Liver (tissue), 9 donors: ENCODE measurements around the gene AKR1A1. TPM values are rescaled to one million over a fixed set of nuclear protein-coding genes. Genes with fewer than 3 reads are reported as not detected.
"Not testable (repeated sequence)": the region's sequence is repeated elsewhere in the genome, so short reads cannot be mapped to it uniquely, and the experiment has no call there.

Source experiments
- DNase-seq: peaks from one replicate; pipeline ENCODE4 v3.0.0-alpha.2; 2017; ENCODE audit warnings: low spot score
- H3K27ac ChIP-seq, 2 donors: one replicate each; pipeline ENCODE4 v1.7.0; 2013; ENCODE audit warnings: inconsistent platforms in 2 of 2, low read length in 2 of 2, control low read depth in 1 of 2, low read depth in 1 of 2, mild to moderate bottlenecking in 1 of 2
- H3K27me3 ChIP-seq, 4 donors: one replicate each; pipeline versions ENCODE4 v1.6.1 to v1.7.0; 2013; ENCODE audit warnings: low read length in 3 of 4, inconsistent platforms in 1 of 4, mild to moderate bottlenecking in 1 of 4, moderate library complexity in 1 of 4; ENCODE audit not compliant: control insufficient read depth in 4 of 4, insufficient read depth in 4 of 4
- H3K36me3 ChIP-seq, 4 donors: one replicate each; pipeline versions ENCODE4 v1.6.1 to v1.7.0; 2013; ENCODE audit warnings: low read length in 3 of 4, mild to moderate bottlenecking in 3 of 4, low read depth in 1 of 4, moderate library complexity in 1 of 4; ENCODE audit not compliant: control insufficient read depth in 4 of 4, insufficient read depth in 3 of 4
- H3K4me1 ChIP-seq, 4 donors: one replicate each; pipeline versions ENCODE4 v1.6.1 to v1.7.0; 2013; ENCODE audit warnings: low read length in 3 of 4, mild to moderate bottlenecking in 3 of 4, moderate library complexity in 1 of 4; ENCODE audit not compliant: control insufficient read depth in 4 of 4, insufficient read depth in 4 of 4
- H3K4me3 ChIP-seq, 3 donors: one replicate each; pipeline versions ENCODE4 v1.6.1 to v1.7.0; 2013; ENCODE audit warnings: low read length in 3 of 3, control low read depth in 1 of 3, low read depth in 1 of 3, mild to moderate bottlenecking in 1 of 3
- H3K9ac ChIP-seq, 2 donors: one replicate each; pipeline ENCODE4 v1.7.0; 2013; ENCODE audit warnings: low read length in 2 of 2, mild to moderate bottlenecking in 2 of 2, moderate library complexity in 2 of 2, control low read depth in 1 of 2, low read depth in 1 of 2
- H3K9me3 ChIP-seq, 4 donors: one replicate each; pipeline versions ENCODE4 v1.6.1 to v1.7.0; 2013; ENCODE audit warnings: low read length in 3 of 4; ENCODE audit not compliant: control insufficient read depth in 4 of 4
- EGR1 ChIP-seq, 2 donors: IDR thresholded peaks; 2 replicates each; pipeline ENCODE4 v1.6.1; 2016 to 2018; ENCODE audit warnings: antibody characterized with exemption in 2 of 2, low read depth in 2 of 2
- FOXA1 ChIP-seq: IDR thresholded peaks from 2 replicates; pipeline ENCODE4 v1.6.1; 2016; ENCODE audit warnings: antibody characterized with exemption
- GABPA ChIP-seq, 2 donors: IDR thresholded peaks in 1 of 2; conservative IDR thresholded peaks in 1 of 2; 2 replicates each; pipeline ENCODE4 v1.6.1; 2016; ENCODE audit warnings: antibody characterized with exemption in 2 of 2, mild to moderate bottlenecking in 1 of 2, moderate library complexity in 1 of 2
- JUND ChIP-seq, 2 donors: IDR thresholded peaks; 2 replicates each; pipeline ENCODE4 v1.6.1; 2016; ENCODE audit warnings: antibody characterized with exemption in 2 of 2
- NR2F2 ChIP-seq: IDR thresholded peaks from 2 replicates; pipeline ENCODE4 v1.6.1; 2016; ENCODE audit warnings: antibody characterized with exemption
- RAD21 ChIP-seq, 2 donors: IDR thresholded peaks; 2 replicates each; pipeline ENCODE4 v1.6.1; 2016; ENCODE audit warnings: antibody characterized with exemption in 2 of 2, mild to moderate bottlenecking in 2 of 2
- RXRA ChIP-seq, 2 donors: IDR thresholded peaks; 2 replicates each; pipeline ENCODE4 v1.6.1; 2017 to 2018; ENCODE audit warnings: antibody characterized with exemption in 2 of 2, mild to moderate bottlenecking in 1 of 2
- SP1 ChIP-seq: IDR thresholded peaks from 2 replicates; pipeline ENCODE4 v1.6.1; 2018; ENCODE audit warnings: antibody characterized with exemption, mild to moderate bottlenecking
- YY1 ChIP-seq: IDR thresholded peaks from 2 replicates; pipeline ENCODE4 v1.6.1; 2016; ENCODE audit warnings: antibody characterized with exemption, mild to moderate bottlenecking
- WGBS: extraction: QIAGEN DNeasy Blood & Tissue Kit; methylation state at CpG from one replicate; pipeline ENCODE4 v1.1.7; 2013; 5-methylcytosine and 5-hydroxymethylcytosine counted together
- polyA plus RNA-seq, 2 donors: library from polyadenylated mRNA; stranded (reverse) in 1 of 2; unstranded in 1 of 2; fragments of 200-250 nt in 1 of 2; fragments of >200 nt in 1 of 2; fragmentation: Nextera tagmentation in 1 of 2; extraction: Ambion mirVana in 1 of 2; gene quantifications; one replicate each; pipeline versions ENCODE4 v1.2.1 to v1.2.3, GENCODE V29; 2013 to 2015
- total RNA-seq, 2 donors: library from RNA; depleted of rRNA; stranded (reverse); fragments of >200 nt; gene quantifications; one replicate each; pipeline ENCODE4 v1.2.3, GENCODE V29; 2014
- TF ChIP-seq, protein P1 (sequence below): IDR thresholded peaks from 2 replicates; pipeline ENCODE4 v1.6.1; 2016; ENCODE audit warnings: antibody characterized with exemption, mild to moderate bottlenecking
- TF ChIP-seq, protein P2 (sequence below): fragments of 150-350 bp; IDR thresholded peaks from 2 replicates; pipeline ENCODE4 v1.5.1; 2017; ENCODE audit warnings: improper control_type of control experiment, low read depth, low read length; ENCODE audit not compliant: missing input control
- TF ChIP-seq, protein P3 (sequence below): IDR thresholded peaks from 2 replicates; pipeline ENCODE4 v1.6.1; 2016; ENCODE audit warnings: antibody characterized with exemption
- TF ChIP-seq, protein P4 (sequence below): IDR thresholded peaks from 2 replicates; pipeline ENCODE4 v1.6.1; 2016; ENCODE audit warnings: antibody characterized with exemption
- TF ChIP-seq, protein P5 (sequence below): IDR thresholded peaks from 2 replicates; pipeline ENCODE4 v1.6.1; 2016; ENCODE audit warnings: antibody characterized with exemption
- donor health status: healthy.
- donor health status: healthy.
- donor health status: healthy.
- donor health status: healthy.
- donor health status: healthy.

Gene AKR1A1
- total and polyA plus RNA-seq, 4 donors: 86.3 to 253 (median 218) TPM

DNA sequence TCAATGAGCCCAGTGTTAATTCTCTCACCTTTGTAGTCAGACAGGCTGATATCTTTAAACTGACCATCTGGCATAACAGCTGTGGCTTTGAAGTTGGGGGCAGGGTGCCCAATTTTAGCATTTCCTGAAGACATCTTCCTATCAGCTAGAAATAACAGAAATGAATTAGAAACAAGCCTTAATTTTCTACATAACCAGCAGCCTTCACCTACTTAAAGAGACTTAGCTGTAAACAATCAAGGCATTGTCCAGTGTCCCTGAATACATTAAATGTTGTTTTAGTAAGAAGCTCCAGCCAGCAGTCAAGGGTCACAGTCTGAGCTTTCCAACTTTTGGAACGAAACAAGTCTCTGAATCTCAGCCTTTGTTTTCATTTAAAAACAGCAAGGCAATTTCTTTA, 31.7 kb upstream of the AKR1A1 start:
- 6% methylated on average over 1 of the region's 1 CpG for WGBS
- Histone ChIP-seq H3K27ac (no peak overlapping the region), H3K4me1 (peaks cover 9 to 47% (median 43%) of the 10 kb centered on the region in 4 donors), H3K9me3 (no peaks in the 10 kb centered on the region), H3K4me3 (peak overlapping the region in 1 of 3 donors; percentile 16), H3K27me3 (no peaks in the 10 kb centered on the region), H3K36me3 (peaks cover 16 to 32% (median 24%) of the 10 kb centered on the region in 4 donors), H3K9ac (peak overlapping the region in 1 of 2 donors; percentile 36)
- no peak for DNase-seq
- no peak for TF ChIP-seq SP1
- TF ChIP-seq RAD21 (IDR thresholded peaks at IDR 0.05): no peak
- no peak for TF ChIP-seq NR2F2
- TF ChIP-seq, protein P1, sequence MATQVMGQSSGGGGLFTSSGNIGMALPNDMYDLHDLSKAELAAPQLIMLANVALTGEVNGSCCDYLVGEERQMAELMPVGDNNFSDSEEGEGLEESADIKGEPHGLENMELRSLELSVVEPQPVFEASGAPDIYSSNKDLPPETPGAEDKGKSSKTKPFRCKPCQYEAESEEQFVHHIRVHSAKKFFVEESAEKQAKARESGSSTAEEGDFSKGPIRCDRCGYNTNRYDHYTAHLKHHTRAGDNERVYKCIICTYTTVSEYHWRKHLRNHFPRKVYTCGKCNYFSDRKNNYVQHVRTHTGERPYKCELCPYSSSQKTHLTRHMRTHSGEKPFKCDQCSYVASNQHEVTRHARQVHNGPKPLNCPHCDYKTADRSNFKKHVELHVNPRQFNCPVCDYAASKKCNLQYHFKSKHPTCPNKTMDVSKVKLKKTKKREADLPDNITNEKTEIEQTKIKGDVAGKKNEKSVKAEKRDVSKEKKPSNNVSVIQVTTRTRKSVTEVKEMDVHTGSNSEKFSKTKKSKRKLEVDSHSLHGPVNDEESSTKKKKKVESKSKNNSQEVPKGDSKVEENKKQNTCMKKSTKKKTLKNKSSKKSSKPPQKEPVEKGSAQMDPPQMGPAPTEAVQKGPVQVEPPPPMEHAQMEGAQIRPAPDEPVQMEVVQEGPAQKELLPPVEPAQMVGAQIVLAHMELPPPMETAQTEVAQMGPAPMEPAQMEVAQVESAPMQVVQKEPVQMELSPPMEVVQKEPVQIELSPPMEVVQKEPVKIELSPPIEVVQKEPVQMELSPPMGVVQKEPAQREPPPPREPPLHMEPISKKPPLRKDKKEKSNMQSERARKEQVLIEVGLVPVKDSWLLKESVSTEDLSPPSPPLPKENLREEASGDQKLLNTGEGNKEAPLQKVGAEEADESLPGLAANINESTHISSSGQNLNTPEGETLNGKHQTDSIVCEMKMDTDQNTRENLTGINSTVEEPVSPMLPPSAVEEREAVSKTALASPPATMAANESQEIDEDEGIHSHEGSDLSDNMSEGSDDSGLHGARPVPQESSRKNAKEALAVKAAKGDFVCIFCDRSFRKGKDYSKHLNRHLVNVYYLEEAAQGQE: no peak
- no peak for TF ChIP-seq RXRA (IDR thresholded peaks at IDR 0.05)
- TF ChIP-seq, protein P2, sequence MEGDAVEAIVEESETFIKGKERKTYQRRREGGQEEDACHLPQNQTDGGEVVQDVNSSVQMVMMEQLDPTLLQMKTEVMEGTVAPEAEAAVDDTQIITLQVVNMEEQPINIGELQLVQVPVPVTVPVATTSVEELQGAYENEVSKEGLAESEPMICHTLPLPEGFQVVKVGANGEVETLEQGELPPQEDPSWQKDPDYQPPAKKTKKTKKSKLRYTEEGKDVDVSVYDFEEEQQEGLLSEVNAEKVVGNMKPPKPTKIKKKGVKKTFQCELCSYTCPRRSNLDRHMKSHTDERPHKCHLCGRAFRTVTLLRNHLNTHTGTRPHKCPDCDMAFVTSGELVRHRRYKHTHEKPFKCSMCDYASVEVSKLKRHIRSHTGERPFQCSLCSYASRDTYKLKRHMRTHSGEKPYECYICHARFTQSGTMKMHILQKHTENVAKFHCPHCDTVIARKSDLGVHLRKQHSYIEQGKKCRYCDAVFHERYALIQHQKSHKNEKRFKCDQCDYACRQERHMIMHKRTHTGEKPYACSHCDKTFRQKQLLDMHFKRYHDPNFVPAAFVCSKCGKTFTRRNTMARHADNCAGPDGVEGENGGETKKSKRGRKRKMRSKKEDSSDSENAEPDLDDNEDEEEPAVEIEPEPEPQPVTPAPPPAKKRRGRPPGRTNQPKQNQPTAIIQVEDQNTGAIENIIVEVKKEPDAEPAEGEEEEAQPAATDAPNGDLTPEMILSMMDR: no peak
- no peak for TF ChIP-seq JUND (IDR thresholded peaks at IDR 0.05)
- TF ChIP-seq EGR1 (IDR thresholded peaks at IDR 0.05; ENCODE audit: low read depth in 2 of 2): no peak

DNA sequence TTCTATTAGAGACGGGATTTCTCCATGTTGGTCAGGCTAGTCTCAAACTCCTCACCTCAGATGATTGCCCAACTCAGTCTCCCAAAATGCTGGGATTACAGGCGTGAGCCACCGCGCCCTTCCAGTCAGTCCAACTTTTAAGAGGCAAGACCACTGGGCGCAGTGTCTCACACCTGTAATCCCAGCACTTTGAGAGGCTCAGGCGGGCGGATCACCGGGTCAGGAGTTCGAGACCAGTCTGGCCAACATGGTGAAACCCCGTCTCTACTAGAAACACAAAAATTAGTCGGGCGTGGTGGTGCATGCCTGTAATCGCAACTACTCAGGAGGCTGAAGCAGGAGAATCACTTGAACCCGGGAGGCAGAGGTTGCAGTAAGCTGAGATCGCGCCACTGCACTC, 30.9 kb upstream of the AKR1A1 start:
- H3K4me1 ChIP-seq: peaks cover 9 to 45% (median 38%) of the 10 kb centered on the region in 4 donors
- 64% methylated on average over 16 of the region's 16 CpGs for WGBS
- DNase-seq: not testable (repeated sequence)

DNA sequence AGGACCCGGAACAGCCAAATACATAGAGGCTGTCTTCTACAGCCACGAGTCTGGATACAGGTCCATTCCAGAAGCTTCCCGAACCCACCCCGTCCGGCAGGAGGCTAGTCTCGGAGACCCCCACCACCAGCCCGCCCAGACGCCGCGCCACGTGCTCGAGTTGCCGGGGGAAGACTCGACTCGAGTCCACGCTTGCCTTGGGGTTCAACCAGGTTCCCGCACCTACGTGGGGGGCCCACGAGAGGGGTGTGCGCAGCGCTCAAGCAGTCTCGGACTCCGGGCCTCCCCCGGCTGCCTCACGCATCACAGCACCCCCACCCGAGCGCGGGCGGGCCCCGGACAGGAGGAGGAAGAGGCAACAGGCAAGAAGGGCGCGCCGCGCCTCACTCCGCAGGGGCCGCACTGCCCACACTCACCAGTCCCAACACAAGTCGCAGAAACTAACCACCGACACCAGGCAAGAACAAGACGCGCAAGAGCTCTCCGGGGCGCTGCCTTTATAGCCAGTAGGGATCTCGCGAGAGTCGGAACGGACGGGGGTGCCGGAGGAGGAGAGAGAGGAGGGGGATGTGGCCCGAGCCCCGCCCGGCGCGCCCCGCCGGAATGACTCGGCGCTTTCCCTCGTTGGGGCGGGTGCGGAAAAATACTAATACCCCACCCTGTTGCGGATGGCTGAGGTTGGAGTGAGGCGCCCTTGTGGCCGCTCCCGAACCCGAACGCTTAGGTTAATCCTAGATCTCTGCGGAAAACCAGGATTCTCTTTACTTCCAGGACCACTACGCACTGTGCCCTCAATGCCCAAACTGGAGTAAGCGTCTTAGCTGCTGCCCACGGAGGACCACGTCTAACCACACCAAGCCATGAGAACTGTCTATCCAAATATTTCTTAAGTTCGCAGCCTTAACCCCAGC, 29.0 kb upstream of the AKR1A1 start, which contains the start of gene PRDX1:
PRDX1 (minus strand) TSS at position 472 of the 911 bp plus-strand sequence. CDS start 2,841 bp downstream, outside the sequence.
- peak within 1 kb of the TSS; percentile 92 to 96 for H3K27ac ChIP-seq
- peaks cover 13 to 36% (median 28%) of the 10 kb centered on the region in 4 donors for H3K4me1 ChIP-seq
- peak within 1 kb of the TSS; percentile 79 to 97 (median 85) for H3K4me3 ChIP-seq
- DNase-seq: peak; percentile 98
- peaks cover 2 to 12% (median 6%) of the 10 kb centered on the region in 4 donors for H3K36me3 ChIP-seq
- no peaks in the 10 kb centered on the region for H3K27me3 ChIP-seq
- no peaks in the 10 kb centered on the region for H3K9me3 ChIP-seq
- peak within 1 kb of the TSS; percentile 90 to 98 for H3K9ac ChIP-seq
- under 1% methylated on average over 72 of the region's 72 CpGs for WGBS
- TF ChIP-seq SP1: peak; percentile 88
- TF ChIP-seq YY1: peak; percentile 74
- no peak for TF ChIP-seq FOXA1
- peak in 1 of 2 donors; percentile 49 for TF ChIP-seq GABPA (IDR thresholded peaks at IDR 0.05 in 1 of 2, conservative IDR thresholded peaks at IDR 0.05 in 1 of 2)
- peak; percentile 31 for TF ChIP-seq NR2F2
- TF ChIP-seq, protein P3, sequence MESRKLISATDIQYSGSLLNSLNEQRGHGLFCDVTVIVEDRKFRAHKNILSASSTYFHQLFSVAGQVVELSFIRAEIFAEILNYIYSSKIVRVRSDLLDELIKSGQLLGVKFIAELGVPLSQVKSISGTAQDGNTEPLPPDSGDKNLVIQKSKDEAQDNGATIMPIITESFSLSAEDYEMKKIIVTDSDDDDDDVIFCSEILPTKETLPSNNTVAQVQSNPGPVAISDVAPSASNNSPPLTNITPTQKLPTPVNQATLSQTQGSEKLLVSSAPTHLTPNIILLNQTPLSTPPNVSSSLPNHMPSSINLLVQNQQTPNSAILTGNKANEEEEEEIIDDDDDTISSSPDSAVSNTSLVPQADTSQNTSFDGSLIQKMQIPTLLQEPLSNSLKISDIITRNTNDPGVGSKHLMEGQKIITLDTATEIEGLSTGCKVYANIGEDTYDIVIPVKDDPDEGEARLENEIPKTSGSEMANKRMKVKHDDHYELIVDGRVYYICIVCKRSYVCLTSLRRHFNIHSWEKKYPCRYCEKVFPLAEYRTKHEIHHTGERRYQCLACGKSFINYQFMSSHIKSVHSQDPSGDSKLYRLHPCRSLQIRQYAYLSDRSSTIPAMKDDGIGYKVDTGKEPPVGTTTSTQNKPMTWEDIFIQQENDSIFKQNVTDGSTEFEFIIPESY: peak; percentile 100
- TF ChIP-seq, protein P4, sequence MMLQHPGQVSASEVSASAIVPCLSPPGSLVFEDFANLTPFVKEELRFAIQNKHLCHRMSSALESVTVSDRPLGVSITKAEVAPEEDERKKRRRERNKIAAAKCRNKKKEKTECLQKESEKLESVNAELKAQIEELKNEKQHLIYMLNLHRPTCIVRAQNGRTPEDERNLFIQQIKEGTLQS: no peak
- peak in 1 of 2 donors; percentile 73 for TF ChIP-seq EGR1 (IDR thresholded peaks at IDR 0.05; ENCODE audit: low read depth in 2 of 2)
- TF ChIP-seq, protein P5, sequence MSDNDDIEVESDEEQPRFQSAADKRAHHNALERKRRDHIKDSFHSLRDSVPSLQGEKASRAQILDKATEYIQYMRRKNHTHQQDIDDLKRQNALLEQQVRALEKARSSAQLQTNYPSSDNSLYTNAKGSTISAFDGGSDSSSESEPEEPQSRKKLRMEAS: no peak

More for the DNA sequence above, 30.9 kb upstream of the AKR1A1 start:
- not testable (repeated sequence) for H3K9ac ChIP-seq, H3K27ac ChIP-seq, H3K9me3 ChIP-seq, H3K27me3 ChIP-seq
- peaks cover 12 to 24% (median 18%) of the 10 kb centered on the region in 4 donors for H3K36me3 ChIP-seq
- peak overlapping the region in 1 of 3 donors; percentile 16 for H3K4me3 ChIP-seq
